ENCODE data around the gene FAM163B.

FAM163B gene

GRCh38 chr9:133639613-133640012 lies 30.4 kb upstream of the FAM163B start:
- Histone ChIP-seq H3K4me3 (no peak overlapping the region), H3K27ac (no peak overlapping the region)
- no peak for DNase-seq (ENCODE audit: low spot score)
- no peak for TF ChIP-seq CTCF (IDR thresholded peaks at IDR 0.05)

GRCh38 chr9:133638711-133639110 lies 29.5 kb upstream of the FAM163B start:
- no peak for TF ChIP-seq CTCF (IDR thresholded peaks at IDR 0.05)
- Histone ChIP-seq H3K4me3 (no peak overlapping the region), H3K27ac (no peak overlapping the region)

GRCh38 chr9:133638076-133638475 lies 28.9 kb upstream of the FAM163B start:
- no peak for TF ChIP-seq CTCF (IDR thresholded peaks at IDR 0.05)
- no peak overlapping the region for H3K27ac ChIP-seq
- DNase-seq (ENCODE audit: low spot score) = no peak
- H3K4me3 ChIP-seq = no peak overlapping the region

More at GRCh38 chr9:133638711-133639110, 29.5 kb upstream of the FAM163B start:
- no peak for DNase-seq (ENCODE audit: low spot score)

GRCh38 chr9:133637451-133638055 lies 28.4 kb upstream of the FAM163B start:
- no peak for DNase-seq (ENCODE audit: low spot score)
- no peak for TF ChIP-seq CTCF (IDR thresholded peaks at IDR 0.05)
- no peak overlapping the region for H3K27ac ChIP-seq
- H3K4me3 ChIP-seq = no peak overlapping the region

GRCh38 chr9:133636902-133637301 lies 27.7 kb upstream of the FAM163B start:
- Histone ChIP-seq H3K27ac (no peak overlapping the region), H3K4me3 (no peak overlapping the region)
- TF ChIP-seq CTCF (IDR thresholded peaks at IDR 0.05) = no peak
- no peak for DNase-seq (ENCODE audit: low spot score)

- Histone ChIP-seq H3K27ac (no peak within 1 kb of the TSS), H3K4me3 (no peak within 1 kb of the TSS)
- TF ChIP-seq CTCF (IDR thresholded peaks at IDR 0.05) = no peak
These were observed 26.6 kb upstream of the FAM163B start, which contains the start of gene DBH for GRCh38 chr9:133635533-133636531. DBH (plus strand) TSS chr9:133636363; CDS start chr9:133636372, 9 bp downstream.

More at GRCh38 chr9:133635533-133636531, 26.6 kb upstream of the FAM163B start, which contains the start of gene DBH:
- DNase-seq (ENCODE audit: low spot score) = no peak

Data from coronary artery (tissue), 2 donors.